GM12875 (cell line): ENCODE measurements around the gene CYP2A13.
"Not testable (repeated sequence)": the region's sequence is repeated elsewhere in the genome, so short reads cannot be mapped to it uniquely, and the experiment has no call there.

ENCODE experiments used
- H3K4me3 ChIP-seq: one replicate; pipeline ENCODE4 v1.5.1; 2011; ENCODE audit warnings: low read depth, low read length, control low read depth
- TF ChIP-seq, protein P1 (sequence below): IDR thresholded peaks from 2 replicates; pipeline ENCODE4 v1.5.1; 2011; ENCODE audit warnings: low read depth, mild to moderate bottlenecking, control low read depth, inconsistent platforms, low read length, moderate library complexity, borderline replicate concordance; ENCODE audit not compliant: insufficient read depth

The CYP2A13 gene

DNA sequence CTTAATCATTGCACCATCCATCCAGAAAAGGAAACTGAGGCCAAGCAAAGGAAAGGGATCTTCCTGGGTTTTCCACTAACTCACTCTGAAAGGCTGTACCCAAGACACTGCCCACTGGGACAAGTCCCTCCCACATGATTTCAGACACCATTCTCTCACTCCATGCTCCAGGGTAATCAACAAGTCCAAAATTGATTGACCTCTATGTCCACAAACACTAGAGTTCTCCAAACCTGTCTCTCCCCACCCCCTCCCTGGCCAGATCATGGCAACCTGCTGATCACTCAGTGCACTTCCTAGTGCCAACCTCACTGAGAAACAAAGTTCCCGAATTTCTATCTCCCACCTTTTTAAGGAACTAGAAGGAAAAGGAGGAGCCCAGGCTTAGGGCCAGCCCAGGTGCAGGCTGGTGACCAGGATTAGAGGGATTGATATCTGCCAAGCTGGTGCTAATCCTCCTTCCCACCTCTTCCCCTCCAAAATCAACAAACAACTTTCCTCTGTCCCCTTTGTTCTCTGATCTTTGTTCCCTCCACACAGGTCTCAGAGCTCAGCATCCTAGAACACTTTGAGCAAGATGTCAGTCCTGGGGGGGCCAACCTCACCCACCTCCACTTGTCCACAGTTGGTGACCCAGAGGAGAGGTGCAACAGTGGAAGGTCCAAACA is 2.4 kb upstream of the CYP2A13 start:
- TF ChIP-seq, protein P1, sequence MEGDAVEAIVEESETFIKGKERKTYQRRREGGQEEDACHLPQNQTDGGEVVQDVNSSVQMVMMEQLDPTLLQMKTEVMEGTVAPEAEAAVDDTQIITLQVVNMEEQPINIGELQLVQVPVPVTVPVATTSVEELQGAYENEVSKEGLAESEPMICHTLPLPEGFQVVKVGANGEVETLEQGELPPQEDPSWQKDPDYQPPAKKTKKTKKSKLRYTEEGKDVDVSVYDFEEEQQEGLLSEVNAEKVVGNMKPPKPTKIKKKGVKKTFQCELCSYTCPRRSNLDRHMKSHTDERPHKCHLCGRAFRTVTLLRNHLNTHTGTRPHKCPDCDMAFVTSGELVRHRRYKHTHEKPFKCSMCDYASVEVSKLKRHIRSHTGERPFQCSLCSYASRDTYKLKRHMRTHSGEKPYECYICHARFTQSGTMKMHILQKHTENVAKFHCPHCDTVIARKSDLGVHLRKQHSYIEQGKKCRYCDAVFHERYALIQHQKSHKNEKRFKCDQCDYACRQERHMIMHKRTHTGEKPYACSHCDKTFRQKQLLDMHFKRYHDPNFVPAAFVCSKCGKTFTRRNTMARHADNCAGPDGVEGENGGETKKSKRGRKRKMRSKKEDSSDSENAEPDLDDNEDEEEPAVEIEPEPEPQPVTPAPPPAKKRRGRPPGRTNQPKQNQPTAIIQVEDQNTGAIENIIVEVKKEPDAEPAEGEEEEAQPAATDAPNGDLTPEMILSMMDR: no peak
- no peak overlapping the region for H3K4me3 ChIP-seq

- TF ChIP-seq, protein P1: no peak
- H3K4me3 ChIP-seq: no peak overlapping the region
These were observed 1.7 kb downstream of the CYP2A13 start for GRCh38 chr19:41089959-41090358.

GRCh38 chr19:41095703-41096102 is 7.5 kb downstream of the CYP2A13 start:
- TF ChIP-seq, protein P1: no peak
- no peak overlapping the region for H3K4me3 ChIP-seq

DNA sequence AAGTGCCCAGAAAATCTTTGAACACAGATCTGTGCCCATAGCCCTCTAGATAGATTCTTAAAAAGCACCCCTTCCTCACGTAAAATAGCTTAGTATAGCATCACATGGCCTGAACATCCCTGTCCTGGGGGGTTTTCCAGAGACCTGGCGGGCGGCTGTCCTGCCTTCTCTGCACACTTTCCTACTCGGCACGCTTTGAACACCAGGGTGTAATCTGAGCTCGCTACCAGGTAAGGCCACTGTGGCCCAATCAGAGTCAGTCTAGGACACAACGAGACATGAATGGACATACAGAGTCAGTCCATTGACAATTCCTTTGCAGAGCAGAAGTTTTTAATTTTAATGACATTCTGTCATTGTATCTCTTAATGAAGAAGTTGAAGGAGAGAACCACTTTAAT is 8.1 kb downstream of the CYP2A13 start:
- TF ChIP-seq, protein P1: no peak
- H3K4me3 ChIP-seq: no peak overlapping the region

GRCh38 chr19:41097302-41097701 is 9.1 kb downstream of the CYP2A13 start:
- H3K4me3 ChIP-seq: no peak overlapping the region

DNA sequence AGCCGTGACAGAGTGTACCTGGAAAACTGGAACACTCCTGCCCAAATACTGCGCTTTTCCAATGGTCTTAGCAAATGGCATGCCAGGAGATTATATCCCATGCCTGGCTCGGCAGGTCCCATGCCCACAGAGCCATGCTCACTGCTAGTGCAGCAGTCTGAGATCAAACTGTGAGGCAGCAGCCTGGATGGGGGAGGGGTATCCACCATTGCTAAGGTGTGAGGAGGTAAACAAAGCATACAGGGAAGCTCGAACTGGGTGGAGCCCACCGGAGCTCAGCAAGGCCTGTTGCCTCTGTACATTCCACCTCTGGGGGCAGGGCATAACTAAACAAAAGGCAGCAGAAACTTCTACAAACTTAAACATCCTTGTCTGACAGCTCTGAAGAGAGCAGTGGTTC is 10.5 kb downstream of the CYP2A13 start:
- H3K4me3 ChIP-seq: no peak overlapping the region
- TF ChIP-seq, protein P1: no peak

More at GRCh38 chr19:41097302-41097701, 9.1 kb downstream of the CYP2A13 start:
- TF ChIP-seq, protein P1: no peak

- not testable (repeated sequence) for H3K4me3 ChIP-seq
These were observed 14.0 kb downstream of the CYP2A13 start for GRCh38 chr19:41102210-41102609.
